HG02798 (cell line): Measurements from ENCODE around the gene BAG5.

ENCODE experiments used
- ATAC-seq: cut with Tn5 transposase; IDR thresholded peaks from one replicate; pipeline ENCODE4 v1.9.1; 2021; ENCODE audit warnings: mild to moderate bottlenecking; ENCODE audit not compliant: unreplicated experiment, poor library complexity

BAG5 gene

DNA sequence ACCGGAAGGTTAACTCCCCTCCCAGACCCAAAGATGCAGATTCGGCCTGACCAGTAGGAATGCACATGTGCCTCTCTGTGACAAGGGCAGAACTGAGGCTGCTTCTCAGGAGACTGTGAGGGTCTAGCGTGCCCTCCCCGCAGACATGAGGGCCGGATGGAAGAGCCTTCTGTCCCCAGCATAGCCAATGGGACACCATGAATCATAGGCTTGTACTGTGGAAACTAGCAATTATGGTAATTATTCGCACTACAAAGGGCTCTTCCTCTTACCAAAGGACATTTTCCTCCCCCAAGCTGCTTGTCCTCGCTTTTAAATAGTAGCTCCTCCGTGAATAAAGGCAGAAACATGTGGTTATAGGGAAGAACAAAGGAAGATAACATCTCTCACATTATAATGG is 6.5 kb upstream of the BAG5 start:
- no peak for ATAC-seq

DNA sequence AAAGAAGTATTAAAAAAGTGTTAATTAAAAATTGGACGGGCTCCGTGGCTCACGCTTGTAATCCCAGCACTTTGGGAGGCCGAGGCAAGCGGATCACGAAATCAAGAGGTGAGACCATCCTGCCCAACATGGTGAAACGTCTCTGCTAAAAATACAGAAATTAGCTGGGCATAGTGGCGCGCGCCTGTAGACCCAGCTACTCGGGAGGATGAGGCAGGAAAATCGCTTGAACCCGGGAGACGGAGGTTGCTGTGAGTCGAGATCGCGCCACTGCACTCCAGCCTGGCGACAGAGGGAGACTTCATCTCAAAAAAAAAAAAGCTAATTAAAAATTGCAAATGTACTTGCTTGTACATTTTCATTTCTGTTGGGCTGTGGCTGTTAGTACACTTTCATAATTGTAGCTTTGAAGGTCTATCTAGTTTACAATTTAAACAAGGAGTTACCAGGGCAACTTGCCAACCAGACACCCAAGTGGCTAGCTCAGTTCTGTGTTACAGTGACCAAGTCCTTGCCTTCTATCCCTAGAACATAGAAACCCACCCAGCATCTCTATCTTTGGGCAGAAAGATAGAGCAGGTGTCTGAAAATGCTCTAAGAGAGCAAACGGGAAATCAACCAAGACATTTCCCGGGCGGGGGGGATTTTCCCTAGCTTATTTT is 1.5 kb upstream of the BAG5 start:
- no peak for ATAC-seq

DNA sequence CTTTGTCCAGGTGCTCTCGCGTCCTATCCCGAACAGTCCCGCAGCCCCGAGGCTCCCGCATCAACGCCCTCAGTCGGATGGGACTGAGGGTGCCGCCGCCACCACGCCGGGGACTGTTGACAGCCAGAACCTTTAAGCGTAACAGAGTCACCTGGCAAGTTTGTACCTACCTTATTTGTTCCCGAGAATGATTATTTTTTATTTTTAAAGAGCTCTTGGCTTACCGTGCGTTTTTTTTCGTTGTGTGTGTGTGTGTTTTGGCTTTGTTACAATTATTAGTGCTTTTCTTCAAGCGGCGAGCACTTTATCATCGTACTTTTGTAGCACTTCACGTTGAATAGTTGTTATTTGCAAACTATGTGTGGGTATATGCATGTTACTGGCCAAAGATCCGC is 766 bp upstream of the BAG5 start:
- ATAC-seq, result no peak

DNA sequence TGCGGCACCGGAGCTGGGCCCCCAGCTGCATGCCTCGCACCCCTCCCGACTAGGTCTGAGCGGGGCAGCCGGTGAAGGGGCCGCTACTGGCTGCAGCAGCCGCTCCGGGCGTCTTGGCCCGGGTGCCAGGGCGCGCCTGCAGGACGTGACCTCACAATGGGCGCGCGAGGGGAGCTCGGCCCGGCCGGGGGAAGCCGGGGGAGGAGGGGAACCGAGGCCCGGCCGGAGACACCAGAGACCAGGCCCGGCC is 353 bp downstream of the BAG5 start:
- ATAC-seq, result no peak

DNA sequence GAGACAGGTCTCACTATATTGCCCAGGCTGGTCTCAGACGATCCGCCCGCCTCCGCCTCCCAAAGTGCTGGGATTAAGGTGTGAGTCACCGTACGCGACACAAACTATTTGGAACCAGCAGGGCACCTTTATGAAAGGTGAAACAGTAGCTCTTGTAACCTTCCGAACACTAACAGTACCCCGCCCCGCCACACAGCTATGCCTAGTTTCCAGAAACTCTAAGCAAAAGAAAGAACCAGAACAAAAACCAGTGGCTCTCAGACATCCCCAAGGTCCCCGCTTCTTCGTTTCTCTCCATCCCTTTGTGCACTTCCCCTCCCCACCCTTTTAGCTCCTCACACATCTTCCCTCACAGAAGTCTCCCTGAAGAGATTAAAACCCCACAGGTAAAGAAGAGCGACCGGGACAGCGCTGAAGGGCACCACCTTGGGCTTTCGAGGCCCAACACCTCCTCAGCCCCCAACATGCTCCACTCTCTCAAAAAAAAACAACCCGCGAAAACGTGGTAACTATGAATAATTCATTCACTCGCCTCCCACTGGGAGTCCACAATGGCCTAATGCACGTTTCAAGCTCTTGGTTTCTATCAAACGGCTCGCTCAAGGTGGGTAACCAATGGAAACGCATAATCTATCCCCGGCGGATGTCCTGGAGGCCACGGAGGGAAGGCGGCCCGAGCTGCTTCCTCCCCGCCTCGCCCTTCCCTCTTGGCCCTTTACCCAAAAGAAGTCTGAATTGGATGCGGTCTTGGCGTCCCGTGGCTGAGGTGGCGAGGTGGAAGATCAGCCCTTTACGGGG is 877 bp downstream of the BAG5 start:
- ATAC-seq, result peak; percentile 19

DNA sequence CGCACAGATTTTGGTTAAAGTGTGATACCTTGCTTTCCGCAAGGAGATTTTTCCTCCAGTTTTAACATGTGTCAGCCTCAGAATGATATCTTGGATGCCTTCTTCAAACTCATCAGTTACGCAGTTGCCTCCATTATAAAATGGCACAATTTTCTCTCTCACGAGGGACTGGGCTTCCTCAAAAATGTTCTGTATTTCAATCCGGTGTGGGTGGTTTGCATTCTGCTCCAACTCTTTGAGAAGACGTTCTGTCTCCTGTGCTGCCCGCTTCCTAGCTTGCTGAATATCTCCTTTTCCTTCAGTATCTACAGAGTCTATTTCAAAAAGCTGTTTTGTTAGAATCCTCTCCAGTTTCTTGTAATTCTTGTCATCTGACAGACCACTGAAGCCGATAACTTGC is 1.8 kb downstream of the BAG5 start:
- ATAC-seq, result no peak

DNA sequence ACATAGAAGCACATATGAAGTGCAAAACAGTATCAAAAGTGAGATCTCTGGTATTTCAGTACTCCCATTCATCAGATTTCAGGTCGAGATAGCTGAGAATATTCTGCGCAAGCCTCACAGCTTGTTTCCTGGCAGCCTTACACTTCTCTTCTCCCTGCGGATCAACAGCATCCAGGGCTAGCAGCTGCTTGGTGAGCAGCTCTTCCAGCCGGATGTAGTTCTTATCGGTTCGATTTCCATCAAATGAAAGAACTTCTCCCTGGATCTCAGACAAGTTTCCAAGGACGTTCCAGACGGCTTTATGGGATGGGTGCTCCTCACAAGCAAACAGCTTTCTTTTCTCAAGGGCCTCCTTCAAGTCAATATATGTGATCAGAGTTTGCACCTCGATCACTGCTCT is 2.7 kb downstream of the BAG5 start:
- ATAC-seq, result no peak

DNA sequence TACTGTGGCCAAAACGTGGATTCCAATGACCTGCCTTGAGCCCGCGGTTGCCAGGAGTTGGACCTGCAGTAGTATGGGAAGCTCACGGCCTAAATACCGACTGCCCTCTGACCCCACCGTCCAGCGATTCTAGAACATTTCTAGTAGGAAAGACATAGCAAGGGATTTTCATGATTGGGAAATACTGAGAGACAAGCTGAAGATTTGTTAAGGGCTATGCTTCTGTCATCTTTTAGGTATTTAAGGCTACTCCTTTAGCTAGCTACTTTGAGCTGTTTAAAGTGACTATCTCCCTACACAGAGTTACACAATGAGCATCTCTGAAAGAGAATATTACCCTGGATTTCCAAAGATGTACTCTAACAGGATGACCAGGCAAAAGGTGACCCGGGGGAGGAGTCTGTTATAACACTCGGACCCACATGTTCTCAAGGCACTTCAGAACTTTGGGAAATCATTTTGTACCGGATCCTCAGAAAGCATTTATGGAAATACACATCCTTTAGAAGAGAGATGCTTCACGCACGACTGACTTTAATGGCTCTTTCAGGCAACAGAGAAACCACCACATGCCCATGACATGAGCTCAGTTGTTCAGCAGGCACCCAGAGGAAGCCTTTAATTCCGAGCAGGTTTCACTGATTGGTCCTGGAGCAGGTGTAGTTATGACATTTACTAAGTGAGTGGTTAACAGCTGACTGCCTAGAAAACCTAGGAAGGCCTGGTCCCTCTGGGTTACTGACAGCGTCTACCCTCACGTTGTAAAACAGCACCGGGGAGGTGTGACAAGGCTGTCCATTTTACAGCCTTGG is 4.2 kb downstream of the BAG5 start:
- no peak for ATAC-seq

DNA sequence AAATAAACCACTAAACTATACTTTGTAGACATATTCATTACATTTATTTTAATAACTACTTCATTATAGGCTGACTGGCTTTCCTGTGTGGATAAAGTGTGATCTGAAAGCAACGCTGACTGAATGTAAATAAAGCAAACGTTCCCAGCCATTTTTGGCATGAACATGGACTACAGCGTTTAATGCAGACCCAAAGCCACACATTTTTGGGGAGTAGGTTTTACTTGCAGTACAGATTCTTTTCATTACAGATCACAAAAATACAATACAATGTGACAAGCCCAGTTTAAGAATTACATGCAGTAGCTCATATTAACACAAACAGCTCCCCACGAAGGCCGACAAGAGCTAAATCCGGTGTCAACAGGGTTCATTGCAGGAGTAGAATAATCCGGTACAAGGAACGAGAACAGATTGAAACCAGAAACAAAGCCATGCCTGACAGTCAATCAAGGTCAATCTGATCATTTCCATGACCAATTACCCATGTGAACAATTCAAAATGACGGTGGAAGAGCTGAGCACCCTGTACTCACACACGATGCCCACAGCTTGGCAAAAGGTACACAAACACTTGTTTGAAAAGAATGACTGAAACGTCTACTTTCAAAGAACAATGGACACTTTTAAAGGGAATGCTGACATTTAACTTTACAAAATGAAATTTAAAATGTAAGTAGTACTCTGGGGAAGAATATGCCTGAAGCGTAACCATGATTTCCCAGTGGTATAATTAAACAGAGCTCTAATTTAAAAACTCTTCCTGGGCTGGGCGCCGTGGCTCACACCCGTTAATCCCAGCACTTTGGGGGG is 5.3 kb downstream of the BAG5 start:
- ATAC-seq, result no peak

DNA sequence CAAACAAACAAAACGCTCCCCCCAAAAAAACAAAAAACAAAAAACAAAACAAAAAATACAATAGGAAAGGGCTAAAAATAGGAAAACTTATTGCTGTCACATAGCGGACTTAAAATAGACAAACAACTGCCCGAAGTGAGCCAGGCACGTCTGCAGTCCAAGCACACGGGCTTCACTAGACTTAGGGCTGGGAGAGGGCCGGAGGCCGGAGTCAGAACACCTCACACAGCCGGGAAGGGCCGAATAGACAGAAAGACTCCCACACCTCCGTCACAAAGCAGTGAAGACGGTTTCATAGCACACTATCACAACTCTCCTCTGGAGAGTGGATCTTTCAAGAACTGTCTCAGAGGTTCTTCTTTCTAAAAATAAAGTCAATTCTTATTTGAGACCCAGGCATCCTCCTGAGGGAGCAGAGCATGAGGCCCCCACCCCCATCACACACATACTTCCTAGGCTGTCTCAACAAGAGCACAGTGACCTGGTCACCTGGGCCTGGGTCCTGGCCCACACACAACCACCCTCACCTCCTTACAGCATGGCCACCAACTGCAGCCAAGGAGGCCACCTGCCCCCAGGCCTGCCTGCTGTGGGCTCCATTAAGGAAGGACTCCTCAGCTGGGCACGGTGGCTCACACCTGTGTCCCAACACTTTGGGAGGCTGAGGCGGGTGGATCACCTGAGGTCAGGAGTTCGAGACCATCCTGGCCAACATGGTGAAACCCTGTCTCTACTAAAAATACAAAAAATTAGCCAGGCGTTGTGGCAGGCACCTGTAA is 6.7 kb downstream of the BAG5 start:
- no peak for ATAC-seq

DNA sequence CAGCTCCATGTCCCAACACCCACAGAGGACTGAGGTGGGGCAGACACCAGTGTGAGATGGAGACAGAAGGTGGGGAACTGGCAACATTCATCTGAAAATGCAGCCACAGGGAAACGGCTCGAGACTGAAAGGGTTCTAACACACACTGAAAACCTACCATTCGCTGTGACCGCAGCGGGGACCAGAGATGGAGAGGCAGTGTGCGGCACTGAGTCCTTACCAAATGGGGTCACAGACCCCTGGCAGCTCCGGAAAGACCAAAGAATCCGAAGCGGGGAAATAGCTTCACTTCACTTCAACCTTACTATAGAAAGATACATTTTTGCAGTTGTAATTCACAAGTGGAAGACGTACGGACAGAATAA is 9.6 kb downstream of the BAG5 start:
- no peak for ATAC-seq

DNA sequence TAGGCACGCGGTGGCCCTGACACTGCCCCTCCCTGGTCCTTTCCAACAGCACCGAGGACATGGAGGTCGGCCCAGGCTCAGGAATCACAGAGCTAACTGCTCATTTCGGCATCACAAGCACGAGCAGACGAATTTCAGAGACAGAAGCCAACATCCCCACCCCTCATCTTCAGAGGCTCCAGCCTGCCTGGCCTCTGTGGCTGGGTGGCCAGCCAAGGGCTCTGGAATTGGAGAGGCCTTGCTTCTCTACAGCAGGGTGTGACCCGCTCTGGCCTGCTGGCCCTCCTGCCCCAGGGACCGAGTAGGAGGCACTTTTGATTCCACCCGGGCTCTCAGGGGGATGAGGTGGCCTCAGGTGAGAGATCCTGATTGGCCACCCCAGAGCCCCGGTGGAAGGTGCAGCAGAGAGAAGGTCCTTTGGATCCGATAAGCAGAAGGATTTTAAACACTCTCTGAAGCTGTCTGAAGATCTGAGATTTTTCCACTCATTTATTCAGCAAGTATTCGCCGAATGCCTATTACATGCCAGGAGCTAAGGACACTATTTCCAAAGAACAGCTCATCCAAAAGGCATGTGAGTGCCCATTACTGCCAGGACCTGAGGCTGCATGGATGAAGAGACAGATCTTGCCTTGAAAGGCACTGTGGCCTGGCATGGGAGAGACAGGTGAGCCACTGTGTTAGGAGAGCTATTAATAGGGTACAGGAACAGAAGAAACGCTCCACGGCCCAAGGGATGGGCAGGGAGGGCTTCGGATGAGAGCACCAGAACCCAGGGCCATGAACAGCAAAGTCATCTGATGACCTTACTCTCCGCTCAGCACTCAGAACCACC is 10.2 kb downstream of the BAG5 start:
- ATAC-seq, result no peak

DNA sequence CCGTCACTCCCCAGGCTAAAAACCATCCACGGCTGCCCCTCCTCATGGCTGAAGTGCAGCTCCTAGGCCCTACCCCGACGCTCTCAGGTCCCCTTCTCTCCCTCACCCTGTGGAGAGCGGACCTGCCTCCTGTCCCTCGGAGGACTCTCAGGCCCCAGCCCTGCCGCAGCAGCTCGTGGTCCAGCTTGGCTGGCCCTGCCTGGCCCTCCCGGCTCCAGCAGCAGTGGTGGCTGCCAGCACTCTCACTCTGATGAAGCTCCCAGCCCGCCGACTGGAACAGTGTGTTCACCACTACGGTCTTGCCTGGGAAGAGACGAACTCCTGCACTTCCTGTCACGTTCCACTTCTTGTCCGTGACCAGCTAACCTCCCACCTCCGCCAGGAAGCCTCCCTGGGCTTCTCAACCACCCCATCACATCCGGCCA is 11.1 kb downstream of the BAG5 start:
- ATAC-seq, result no peak

DNA sequence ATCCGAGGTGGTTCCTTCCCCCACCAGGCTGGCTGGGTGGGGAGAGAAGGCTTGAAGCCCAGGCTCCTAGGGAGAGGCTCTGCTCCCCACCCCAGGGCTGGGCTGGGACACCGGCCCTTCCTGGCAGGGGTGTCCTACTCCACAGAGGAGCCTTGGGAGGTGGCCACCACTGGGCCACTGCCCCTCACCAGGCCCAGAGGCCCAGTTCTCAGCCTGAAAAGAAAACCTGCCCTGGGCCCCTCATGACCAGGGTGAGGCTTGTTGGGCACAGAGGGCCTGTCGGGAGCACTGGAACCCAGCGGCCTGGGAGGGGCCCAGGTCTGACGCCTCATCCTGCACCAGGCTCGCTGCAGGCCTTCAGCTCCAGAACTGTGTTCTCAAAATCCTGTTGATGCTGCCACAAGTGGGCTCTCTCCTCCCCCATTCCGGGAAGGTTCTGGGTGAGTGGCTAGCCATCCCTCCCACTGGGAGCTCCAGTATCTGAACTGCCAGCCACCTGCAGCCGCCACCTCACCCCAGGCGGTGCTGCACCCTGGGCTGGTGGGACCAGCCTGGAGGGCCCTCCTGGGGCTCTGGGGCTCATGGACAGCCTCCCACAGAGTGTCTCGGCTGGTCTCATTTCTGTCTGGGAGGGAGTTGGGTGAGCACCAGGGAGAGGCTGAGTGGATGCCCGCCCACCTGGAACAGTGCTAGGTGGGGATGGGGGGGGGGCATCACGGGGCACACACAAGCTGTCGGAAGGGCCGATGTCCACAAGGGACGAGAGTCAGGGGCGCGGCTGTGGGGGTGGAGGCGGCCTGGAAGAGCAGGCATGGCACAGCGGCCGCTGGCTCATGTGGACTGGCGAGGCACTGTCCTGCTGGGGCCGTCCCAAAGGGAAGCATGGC is 11.8 kb downstream of the BAG5 start:
- no peak for ATAC-seq

DNA sequence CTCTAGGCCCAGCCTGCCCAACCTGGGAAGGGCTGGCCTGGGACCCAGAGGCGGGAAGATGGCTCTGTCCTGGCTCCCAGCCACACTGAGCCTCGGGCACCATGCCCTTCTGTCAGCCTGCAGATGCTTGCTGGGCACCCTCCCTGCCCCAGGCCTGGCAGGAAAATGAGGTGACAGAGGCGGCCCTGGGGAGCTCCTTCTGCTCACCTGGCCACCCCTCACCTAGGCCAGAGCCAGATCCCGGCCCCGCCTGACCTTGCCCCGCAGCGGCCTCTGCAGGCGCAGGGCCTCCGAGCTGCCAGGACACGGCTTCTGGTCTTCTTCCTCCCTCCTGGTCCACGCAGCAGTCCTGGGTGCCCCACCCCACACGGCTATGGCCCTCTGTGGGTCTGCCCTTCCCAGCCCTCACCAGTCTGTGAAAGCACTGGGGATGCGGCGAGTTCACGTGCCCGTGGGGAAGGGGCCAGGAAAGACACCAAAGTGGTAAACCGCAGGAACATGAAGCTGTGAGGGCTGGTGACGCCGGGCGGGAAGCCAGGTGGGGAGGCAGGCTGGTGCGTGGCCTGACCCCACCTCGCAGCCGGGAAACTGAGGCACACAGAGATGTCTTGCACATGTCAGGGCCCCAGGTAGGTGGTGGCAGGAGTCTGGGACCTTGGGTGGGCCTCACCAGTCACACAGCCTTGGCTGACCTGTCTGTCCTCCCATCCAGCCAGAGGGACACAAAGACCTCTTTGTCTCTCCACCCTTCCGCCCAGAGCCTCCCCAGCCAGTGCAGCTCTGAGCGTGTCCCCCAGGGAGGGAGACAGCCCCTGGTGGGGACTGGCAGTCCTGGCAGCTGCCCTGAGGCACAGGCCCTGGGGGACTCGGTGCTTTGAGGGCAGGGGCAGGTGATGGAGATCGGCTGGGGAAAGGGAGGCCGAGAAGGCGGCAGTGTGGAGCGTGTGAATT is 12.8 kb downstream of the BAG5 start:
- no peak for ATAC-seq

DNA sequence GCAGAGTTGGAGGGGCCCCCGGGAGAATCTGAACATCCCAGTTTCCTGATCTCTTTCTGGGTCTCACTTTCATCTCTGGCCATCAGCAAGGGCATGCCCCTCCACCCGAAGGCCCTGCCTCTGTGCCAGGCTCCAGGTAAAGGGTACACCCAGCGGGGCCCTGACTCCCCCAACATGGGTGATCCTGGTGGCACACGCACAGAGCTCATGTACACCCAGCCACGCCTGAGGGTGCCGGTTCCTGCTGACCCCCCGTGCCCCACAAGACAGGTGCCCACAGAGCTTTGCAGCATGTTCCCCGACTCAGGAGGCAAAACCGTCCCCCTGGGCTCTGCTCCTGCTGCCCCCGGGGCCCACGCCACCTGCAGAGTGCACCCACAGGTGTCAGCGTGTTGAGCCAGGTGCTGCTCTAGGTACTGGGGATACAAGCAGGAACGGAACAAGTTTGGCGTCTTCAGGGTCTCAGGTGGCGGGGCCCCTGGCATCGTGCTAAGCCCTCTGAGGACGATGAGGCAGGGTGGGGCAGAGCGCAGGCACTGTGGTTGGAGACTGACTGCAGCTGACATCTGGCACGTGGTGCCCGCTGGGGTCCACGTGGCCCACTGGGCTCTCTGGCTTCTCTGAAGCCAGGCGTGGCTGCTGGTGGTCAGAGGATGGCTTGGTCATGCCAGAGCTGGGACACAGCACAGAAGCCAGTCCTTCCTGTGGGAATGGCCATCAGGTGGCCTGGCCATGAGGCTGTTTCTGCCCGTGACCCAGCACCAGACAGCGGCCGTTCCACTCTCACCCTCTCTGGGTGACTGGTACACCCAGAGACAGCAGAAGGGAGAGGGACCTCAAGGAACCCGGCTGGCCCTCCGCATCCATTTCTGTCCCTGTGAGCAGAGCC is 13.8 kb downstream of the BAG5 start:
- ATAC-seq, result no peak
